ENCODE measurements around the gene CHST8.

GRCh38 chr19:33616346-33616745 lies 5.4 kb upstream of the CHST8 start:
- TF ChIP-seq CTCF (IDR thresholded peaks at IDR 0.05) (no peak), POLR2AphosphoS5 (IDR thresholded peaks at IDR 0.05) (no peak), POLR2A (IDR thresholded peaks at IDR 0.05) (no peak)
